ENCODE measurements around the gene AFF3.

AFF3 gene

GRCh38 chr2:99886418-99886817, 256.0 kb downstream of the AFF3 start:
- H3K14ac ChIP-seq (ENCODE audit: low read length in 2 of 2), result no peak overlapping the region
- no peak overlapping the region for H2BK5ac ChIP-seq (ENCODE audit: low read depth, low read length, poor library complexity, severe bottlenecking)
- DNase-seq, result no peak
- H3K79me1 ChIP-seq (replicated peaks; ENCODE audit: low read length, poor library complexity, severe bottlenecking), result peaks cover 24% of the 10 kb centered on the region
- no peak overlapping the region for H2BK12ac ChIP-seq (ENCODE audit: low read length in 2 of 2)
- no peak overlapping the region for H4K91ac ChIP-seq (ENCODE audit: low read length)
- no peak overlapping the region for H2BK120ac ChIP-seq (ENCODE audit: low read depth, low read length)
- no peak overlapping the region for H3K23ac ChIP-seq (ENCODE audit: low read length in 2 of 2)
- H3K9me3 ChIP-seq (ENCODE audit: control insufficient read depth, low read length), result no peaks in the 10 kb centered on the region
- H3K4ac ChIP-seq (ENCODE audit: low read depth in 1 of 2, low read length in 2 of 2), result no peak overlapping the region
- peaks cover 0 to 10% of the 10 kb centered on the region in 2 experiments for H3K36me3 ChIP-seq (ENCODE audit: control insufficient read depth in 1 of 2, insufficient read depth in 2 of 2, low read depth in 1 of 2, low read length in 2 of 2)
- H3K4me2 ChIP-seq (ENCODE audit: low read length, poor library complexity, severe bottlenecking), result no peak overlapping the region
- H3K27me3 ChIP-seq (ENCODE audit: control insufficient read depth in 1 of 2, insufficient read depth in 1 of 2, low read length in 2 of 2), result peaks cover 0 to 2% of the 10 kb centered on the region in 2 experiments
- no peak overlapping the region for H2BK15ac ChIP-seq (ENCODE audit: low read depth, poor library complexity, severe bottlenecking)
- WGBS, result 100% methylated on average over 2 of the region's 3 CpGs
- no peak overlapping the region for H2AK5ac ChIP-seq (ENCODE audit: low read length, severe bottlenecking)
- H3K4me1 ChIP-seq (ENCODE audit: control insufficient read depth, insufficient read depth, low read depth, low read length), result peaks cover 10% of the 10 kb centered on the region
- H3K18ac ChIP-seq (ENCODE audit: low read depth in 1 of 2, low read length in 2 of 2), result no peak overlapping the region
- no peak overlapping the region for H4K8ac ChIP-seq (ENCODE audit: low read length)
- H3K27ac ChIP-seq (ENCODE audit: low read length, poor library complexity, severe bottlenecking), result no peak overlapping the region
- H2AFZ ChIP-seq (ENCODE audit: low read depth, low read length), result no peak overlapping the region
- H3K9ac ChIP-seq (ENCODE audit: low read length), result no peak overlapping the region
- H3K4me3 ChIP-seq (ENCODE audit: insufficient read depth in 1 of 2, low read depth in 1 of 2, low read length in 2 of 2), result no peak overlapping the region

GRCh38 chr2:99883358-99883757, 259.0 kb downstream of the AFF3 start:
- no peaks in the 10 kb centered on the region for H3K9me3 ChIP-seq (ENCODE audit: control insufficient read depth, low read length)
- no peak for DNase-seq

DNA sequence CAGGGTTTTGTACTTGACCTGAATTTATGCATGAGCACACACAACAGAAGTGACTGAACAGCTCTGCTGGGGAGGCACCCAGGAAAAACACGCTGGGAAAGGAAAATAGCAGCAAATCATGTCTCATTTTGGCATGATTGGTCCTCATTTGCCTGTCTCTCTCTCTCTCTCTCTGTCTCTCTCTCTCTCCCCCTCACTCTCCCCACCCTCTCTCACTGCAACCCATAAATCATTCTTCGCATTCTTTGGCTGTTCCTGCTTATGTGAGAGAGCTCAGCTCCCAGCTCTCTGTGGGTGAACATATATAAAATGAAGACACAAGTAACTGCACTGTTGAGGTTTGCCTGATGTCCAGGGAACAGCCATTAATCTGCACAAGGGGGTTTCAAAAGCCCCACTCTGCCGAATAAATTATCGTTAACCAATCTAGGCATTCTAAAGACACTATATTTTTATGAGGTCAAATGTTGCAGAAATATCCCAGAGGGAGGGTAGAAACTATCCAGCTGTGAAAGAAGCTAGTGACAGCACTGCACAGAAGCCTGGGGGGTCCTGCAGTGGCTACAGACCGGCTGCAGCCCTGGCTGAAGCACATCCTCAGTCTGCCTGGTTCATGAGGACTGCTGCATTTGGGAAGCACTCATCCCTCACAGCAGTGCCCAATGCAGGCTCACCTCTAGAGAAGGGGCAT, 260.3 kb downstream of the AFF3 start:
- H3K27ac ChIP-seq (ENCODE audit: low read length, poor library complexity, severe bottlenecking), result peak overlapping the region; percentile 95
- WGBS, result 0% methylated on average over 3 of the region's 5 CpGs
- H4K91ac ChIP-seq (ENCODE audit: low read length), result peak overlapping the region; percentile 96
- H2BK5ac ChIP-seq (ENCODE audit: low read depth, low read length, poor library complexity, severe bottlenecking), result peak overlapping the region; percentile 89
- H2AK5ac ChIP-seq (ENCODE audit: low read length, severe bottlenecking), result no peak overlapping the region
- no peak overlapping the region for H3K9ac ChIP-seq (ENCODE audit: low read length)
- H4K8ac ChIP-seq (ENCODE audit: low read length), result peak overlapping the region; percentile 61
- H3K14ac ChIP-seq (ENCODE audit: low read length in 2 of 2), result peak overlapping the region in 1 of 2 experiments; percentile 44
- H3K36me3 ChIP-seq (ENCODE audit: control insufficient read depth in 1 of 2, insufficient read depth in 2 of 2, low read depth in 1 of 2, low read length in 2 of 2), result no peaks in the 10 kb centered on the region
- no peak overlapping the region for H3K4me3 ChIP-seq (ENCODE audit: insufficient read depth in 1 of 2, low read depth in 1 of 2, low read length in 2 of 2)
- H2BK12ac ChIP-seq (ENCODE audit: low read length in 2 of 2), result peak overlapping the region; percentile 69 to 96
- peaks cover 11% of the 10 kb centered on the region for H3K79me1 ChIP-seq (replicated peaks; ENCODE audit: low read length, poor library complexity, severe bottlenecking)
- peak overlapping the region; percentile 36 for H3K4me2 ChIP-seq (ENCODE audit: low read length, poor library complexity, severe bottlenecking)
- peak overlapping the region; percentile 69 to 80 for H3K4ac ChIP-seq (ENCODE audit: low read depth in 1 of 2, low read length in 2 of 2)
- peak overlapping the region; percentile 71 for H2BK120ac ChIP-seq (ENCODE audit: low read depth, low read length)
- H3K23ac ChIP-seq (ENCODE audit: low read length in 2 of 2), result no peak overlapping the region
- peaks cover 0 to 2% of the 10 kb centered on the region in 2 experiments for H3K27me3 ChIP-seq (ENCODE audit: control insufficient read depth in 1 of 2, insufficient read depth in 1 of 2, low read length in 2 of 2)
- H3K4me1 ChIP-seq (ENCODE audit: control insufficient read depth, insufficient read depth, low read depth, low read length), result peaks cover 14% of the 10 kb centered on the region
- H3K18ac ChIP-seq (ENCODE audit: low read depth in 1 of 2, low read length in 2 of 2), result peak overlapping the region; percentile 80 to 96
- peak overlapping the region; percentile 54 for H2BK15ac ChIP-seq (ENCODE audit: low read depth, poor library complexity, severe bottlenecking)
- no peak overlapping the region for H2AFZ ChIP-seq (ENCODE audit: low read depth, low read length)
- H3K9me3 ChIP-seq (ENCODE audit: control insufficient read depth, low read length), result no peaks in the 10 kb centered on the region
- DNase-seq, result peak; percentile 91

More at GRCh38 chr2:99883358-99883757, 259.0 kb downstream of the AFF3 start:
- H2BK5ac ChIP-seq (ENCODE audit: low read depth, low read length, poor library complexity, severe bottlenecking), result no peak overlapping the region
- 72% methylated on average over 4 of the region's 4 CpGs for WGBS
- no peak overlapping the region for H2BK120ac ChIP-seq (ENCODE audit: low read depth, low read length)
- no peak overlapping the region for H2AK5ac ChIP-seq (ENCODE audit: low read length, severe bottlenecking)
- peak overlapping the region; percentile 80 for H3K27ac ChIP-seq (ENCODE audit: low read length, poor library complexity, severe bottlenecking)
- H4K8ac ChIP-seq (ENCODE audit: low read length), result no peak overlapping the region
- peaks cover 0 to 2% of the 10 kb centered on the region in 2 experiments for H3K27me3 ChIP-seq (ENCODE audit: control insufficient read depth in 1 of 2, insufficient read depth in 1 of 2, low read length in 2 of 2)
- no peak overlapping the region for H3K9ac ChIP-seq (ENCODE audit: low read length)
- no peak overlapping the region for H3K4me3 ChIP-seq (ENCODE audit: insufficient read depth in 1 of 2, low read depth in 1 of 2, low read length in 2 of 2)
- no peak overlapping the region for H2BK15ac ChIP-seq (ENCODE audit: low read depth, poor library complexity, severe bottlenecking)
- H3K79me1 ChIP-seq (replicated peaks; ENCODE audit: low read length, poor library complexity, severe bottlenecking), result peaks cover 13% of the 10 kb centered on the region
- no peak overlapping the region for H4K91ac ChIP-seq (ENCODE audit: low read length)
- H3K4me1 ChIP-seq (ENCODE audit: control insufficient read depth, insufficient read depth, low read depth, low read length), result peaks cover 14% of the 10 kb centered on the region
- no peak overlapping the region for H3K18ac ChIP-seq (ENCODE audit: low read depth in 1 of 2, low read length in 2 of 2)
- no peak overlapping the region for H3K4me2 ChIP-seq (ENCODE audit: low read length, poor library complexity, severe bottlenecking)
- no peak overlapping the region for H3K23ac ChIP-seq (ENCODE audit: low read length in 2 of 2)
- H3K36me3 ChIP-seq (ENCODE audit: control insufficient read depth in 1 of 2, insufficient read depth in 2 of 2, low read depth in 1 of 2, low read length in 2 of 2), result no peaks in the 10 kb centered on the region
- no peak overlapping the region for H2AFZ ChIP-seq (ENCODE audit: low read depth, low read length)
- H3K14ac ChIP-seq (ENCODE audit: low read length in 2 of 2), result no peak overlapping the region
- H3K4ac ChIP-seq (ENCODE audit: low read depth in 1 of 2, low read length in 2 of 2), result no peak overlapping the region
- no peak overlapping the region for H2BK12ac ChIP-seq (ENCODE audit: low read length in 2 of 2)

- H3K79me1 ChIP-seq (replicated peaks; ENCODE audit: low read length, poor library complexity, severe bottlenecking), result peaks cover 20% of the 10 kb centered on the region
- H3K4me3 ChIP-seq (ENCODE audit: insufficient read depth in 1 of 2, low read depth in 1 of 2, low read length in 2 of 2), result no peak overlapping the region
- H3K18ac ChIP-seq (ENCODE audit: low read depth in 1 of 2, low read length in 2 of 2), result peak overlapping the region in 1 of 2 experiments; percentile 96
- H2AK5ac ChIP-seq (ENCODE audit: low read length, severe bottlenecking), result peak overlapping the region; percentile 78
- no peak for DNase-seq
- no peaks in the 10 kb centered on the region for H3K9me3 ChIP-seq (ENCODE audit: control insufficient read depth, low read length)
- H2BK120ac ChIP-seq (ENCODE audit: low read depth, low read length), result no peak overlapping the region
- no peaks in the 10 kb centered on the region for H3K36me3 ChIP-seq (ENCODE audit: control insufficient read depth in 1 of 2, insufficient read depth in 2 of 2, low read depth in 1 of 2, low read length in 2 of 2)
- peak overlapping the region in 1 of 2 experiments; percentile 98 for H3K4ac ChIP-seq (ENCODE audit: low read depth in 1 of 2, low read length in 2 of 2)
- peak overlapping the region; percentile 11 for H2AFZ ChIP-seq (ENCODE audit: low read depth, low read length)
- 20% methylated on average over 2 of the region's 3 CpGs for WGBS
- H3K4me2 ChIP-seq (ENCODE audit: low read length, poor library complexity, severe bottlenecking), result no peak overlapping the region
- peak overlapping the region; percentile 98 for H3K27ac ChIP-seq (ENCODE audit: low read length, poor library complexity, severe bottlenecking)
- H3K9ac ChIP-seq (ENCODE audit: low read length), result no peak overlapping the region
- H3K4me1 ChIP-seq (ENCODE audit: control insufficient read depth, insufficient read depth, low read depth, low read length), result peaks cover 14% of the 10 kb centered on the region
- H2BK12ac ChIP-seq (ENCODE audit: low read length in 2 of 2), result peak overlapping the region in 1 of 2 experiments; percentile 98
- no peak overlapping the region for H4K91ac ChIP-seq (ENCODE audit: low read length)
- H4K8ac ChIP-seq (ENCODE audit: low read length), result no peak overlapping the region
- H2BK5ac ChIP-seq (ENCODE audit: low read depth, low read length, poor library complexity, severe bottlenecking), result peak overlapping the region; percentile 46
- no peak overlapping the region for H3K23ac ChIP-seq (ENCODE audit: low read length in 2 of 2)
- H3K14ac ChIP-seq (ENCODE audit: low read length in 2 of 2), result no peak overlapping the region
- H3K27me3 ChIP-seq (ENCODE audit: control insufficient read depth in 1 of 2, insufficient read depth in 1 of 2, low read length in 2 of 2), result peaks cover 0 to 2% of the 10 kb centered on the region in 2 experiments
- no peak overlapping the region for H2BK15ac ChIP-seq (ENCODE audit: low read depth, poor library complexity, severe bottlenecking)
These were observed 261.5 kb downstream of the AFF3 start for GRCh38 chr2:99880964-99881294.

Data from mesenchymal stem cell (in vitro differentiated cells and primary cell).